Colonic mucosa (tissue), 4 donors: ENCODE measurements around the gene DEFB129. TPM values are rescaled to one million over a fixed set of nuclear protein-coding genes. Genes with fewer than 3 reads are reported as not detected.
"Not testable (repeated sequence)": the region's sequence is repeated elsewhere in the genome, so short reads cannot be mapped to it uniquely, and the experiment has no call there.

Experiments
- DNase-seq: peaks from one replicate; pipeline ENCODE4 v3.0.0-alpha.2; 2020
- H3K27ac ChIP-seq: fragments of 200-600 bp; one replicate; pipeline ENCODE4 v1.8.0; 2021
- H3K27me3 ChIP-seq: fragments of 200-600 bp; one replicate; pipeline ENCODE4 v1.8.0; 2021
- H3K36me3 ChIP-seq: fragments of 200-600 bp; one replicate; pipeline ENCODE4 v1.8.0; 2021
- H3K4me1 ChIP-seq: fragments of 200-600 bp; one replicate; pipeline ENCODE4 v1.8.0; 2021; ENCODE audit warnings: mild to moderate bottlenecking
- H3K4me3 ChIP-seq: fragments of 200-600 bp; one replicate; pipeline ENCODE4 v1.8.0; 2021
- H3K9ac ChIP-seq, 2 donors: one replicate each; pipeline ENCODE4 v1.7.0; 2013; ENCODE audit warnings: control low read depth in 2 of 2, low read depth in 2 of 2, low read length in 2 of 2
- H3K9me3 ChIP-seq: fragments of 200-600 bp; one replicate; pipeline ENCODE4 v1.8.0; 2021
- intact Hi-C: fragments of 100-400 bp; cut with DNase I; formaldehyde crosslinking; loops from one replicate; pipeline ENCODE4 v1.14.1; 2022
- total RNA-seq, 2 donors: library from RNA; stranded (reverse); fragmentation: NEBNext Ultra II Directional in 1 of 2; extraction: Animal tissue kit (Norgen Biotek cat#: 25700) in 1 of 2; gene quantifications; one replicate each; pipeline ENCODE4 v1.2.1, GENCODE V29; 2021
- TF ChIP-seq, protein P1 (sequence below): fragments of 200-600 bp; IDR thresholded peaks from one replicate; pipeline ENCODE4 v1.8.0; 2022; ENCODE audit warnings: antibody characterized with exemption, mild to moderate bottlenecking
- donor health status: healthy.
- donor health status: DM: no; HTN: no; CAD: no.
- donor health status: DM: no; HTN: no; CAD: no.

The DEFB129 gene
- total RNA-seq, 2 donors from 2014 or later = not detected

DNA sequence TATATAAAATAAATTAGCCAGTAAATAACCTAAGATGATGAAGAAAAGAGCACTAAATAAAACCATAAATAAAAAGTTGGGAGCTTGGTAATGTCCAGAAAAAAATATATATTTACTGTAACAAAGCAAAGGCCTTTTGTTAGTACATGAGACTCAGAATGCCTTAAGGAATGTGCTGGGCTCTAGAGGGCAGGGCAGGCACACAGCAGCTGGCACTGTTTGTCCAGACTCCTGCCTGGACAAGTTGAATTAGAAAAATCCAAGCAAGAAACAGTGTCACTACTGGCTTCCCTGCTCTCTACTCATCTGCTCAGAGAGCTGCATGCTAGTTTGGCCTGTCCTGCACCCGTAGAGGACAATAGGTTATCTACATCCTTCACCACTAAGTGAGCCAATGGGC, 8.8 kb downstream of the DEFB129 start:
- Histone ChIP-seq H3K27ac (no peak overlapping the region), H3K4me3 (no peak overlapping the region), H3K27me3 (no peaks in the 10 kb centered on the region), H3K4me1 (no peaks in the 10 kb centered on the region), H3K36me3 (no peaks in the 10 kb centered on the region), H3K9ac (no peak overlapping the region), H3K9me3 (no peaks in the 10 kb centered on the region)
- intact Hi-C loops = no loop called here
- no peak for DNase-seq
- TF ChIP-seq, protein P1, sequence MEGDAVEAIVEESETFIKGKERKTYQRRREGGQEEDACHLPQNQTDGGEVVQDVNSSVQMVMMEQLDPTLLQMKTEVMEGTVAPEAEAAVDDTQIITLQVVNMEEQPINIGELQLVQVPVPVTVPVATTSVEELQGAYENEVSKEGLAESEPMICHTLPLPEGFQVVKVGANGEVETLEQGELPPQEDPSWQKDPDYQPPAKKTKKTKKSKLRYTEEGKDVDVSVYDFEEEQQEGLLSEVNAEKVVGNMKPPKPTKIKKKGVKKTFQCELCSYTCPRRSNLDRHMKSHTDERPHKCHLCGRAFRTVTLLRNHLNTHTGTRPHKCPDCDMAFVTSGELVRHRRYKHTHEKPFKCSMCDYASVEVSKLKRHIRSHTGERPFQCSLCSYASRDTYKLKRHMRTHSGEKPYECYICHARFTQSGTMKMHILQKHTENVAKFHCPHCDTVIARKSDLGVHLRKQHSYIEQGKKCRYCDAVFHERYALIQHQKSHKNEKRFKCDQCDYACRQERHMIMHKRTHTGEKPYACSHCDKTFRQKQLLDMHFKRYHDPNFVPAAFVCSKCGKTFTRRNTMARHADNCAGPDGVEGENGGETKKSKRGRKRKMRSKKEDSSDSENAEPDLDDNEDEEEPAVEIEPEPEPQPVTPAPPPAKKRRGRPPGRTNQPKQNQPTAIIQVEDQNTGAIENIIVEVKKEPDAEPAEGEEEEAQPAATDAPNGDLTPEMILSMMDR = no peak

DNA sequence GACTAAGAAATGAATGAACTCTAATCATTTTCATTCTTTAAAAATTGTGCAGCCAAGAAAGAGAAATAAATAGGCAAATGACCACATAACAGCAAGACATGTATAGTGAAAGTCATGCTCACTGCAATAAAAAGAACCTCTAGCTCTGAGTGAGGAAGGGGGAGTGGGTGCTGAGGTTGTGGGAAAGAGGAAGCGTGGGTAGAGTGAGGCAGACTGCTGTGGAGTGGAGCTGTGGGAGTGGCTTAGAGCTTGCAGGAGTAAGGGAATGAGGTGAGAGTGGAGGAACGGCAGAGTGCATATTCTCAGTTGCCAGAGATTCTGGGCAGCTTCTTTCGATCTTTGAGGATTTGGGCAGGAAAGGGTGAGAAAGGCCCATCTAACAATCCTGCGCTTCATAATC, 10.4 kb downstream of the DEFB129 start:
- intact Hi-C loops = no loop called here

DNA sequence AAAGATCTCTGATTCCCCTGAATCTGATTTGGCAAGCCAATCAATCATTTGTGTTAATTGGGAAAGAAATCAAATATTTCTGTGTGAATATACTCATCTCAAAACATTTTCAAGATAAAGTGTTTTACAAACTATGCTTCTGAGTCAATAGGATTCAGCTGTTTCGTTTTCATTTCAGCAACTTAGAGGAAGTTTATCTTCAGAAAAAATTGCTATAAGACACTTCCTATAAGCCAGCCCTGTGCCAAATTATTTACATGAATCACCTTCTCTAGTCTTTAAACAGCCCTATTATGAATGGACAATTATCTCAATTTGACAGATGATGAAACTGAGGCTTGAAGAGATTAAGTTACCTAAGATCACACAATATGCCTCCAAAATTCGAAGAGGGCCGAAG, 10.9 kb downstream of the DEFB129 start:
- H3K36me3 ChIP-seq = no peaks in the 10 kb centered on the region
- TF ChIP-seq, protein P1 = no peak
- no peaks in the 10 kb centered on the region for H3K27me3 ChIP-seq
- H3K4me3 ChIP-seq = no peak overlapping the region
- H3K9ac ChIP-seq = no peak overlapping the region
- H3K4me1 ChIP-seq = no peaks in the 10 kb centered on the region
- intact Hi-C loops = no loop called here
- DNase-seq = no peak
- no peak overlapping the region for H3K27ac ChIP-seq
- no peaks in the 10 kb centered on the region for H3K9me3 ChIP-seq

More for the DNA sequence above, 10.4 kb downstream of the DEFB129 start:
- H3K4me1 ChIP-seq = no peaks in the 10 kb centered on the region
- no peak overlapping the region for H3K4me3 ChIP-seq
- no peaks in the 10 kb centered on the region for H3K9me3 ChIP-seq
- no peak overlapping the region for H3K9ac ChIP-seq
- H3K27ac ChIP-seq = no peak overlapping the region
- no peaks in the 10 kb centered on the region for H3K36me3 ChIP-seq
- DNase-seq = no peak
- TF ChIP-seq, protein P1 = no peak
- H3K27me3 ChIP-seq = no peaks in the 10 kb centered on the region

DNA sequence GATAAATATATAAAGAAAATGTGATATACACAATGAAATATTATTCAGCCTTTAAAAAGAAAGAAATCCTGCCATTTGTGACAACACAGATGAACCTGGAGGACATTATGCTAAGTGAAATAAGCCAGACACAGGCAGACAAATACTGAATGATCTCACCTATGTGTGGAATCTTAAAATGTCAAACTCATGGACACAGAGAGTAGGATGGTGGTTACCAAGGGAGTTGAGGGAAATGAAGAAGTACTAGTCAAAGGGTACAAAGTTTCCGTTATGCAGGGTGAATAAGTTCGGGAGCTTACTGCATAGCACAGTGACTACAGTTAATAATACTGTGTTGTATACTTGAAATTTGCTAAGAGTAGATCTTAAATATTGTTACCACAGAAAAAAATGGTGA, 15.8 kb downstream of the DEFB129 start:
- H3K9ac ChIP-seq = no peak overlapping the region
- H3K27me3 ChIP-seq = no peaks in the 10 kb centered on the region
- intact Hi-C loops = no loop called here
- H3K4me3 ChIP-seq = no peak overlapping the region
- no peaks in the 10 kb centered on the region for H3K9me3 ChIP-seq
- no peaks in the 10 kb centered on the region for H3K4me1 ChIP-seq
- DNase-seq = no peak
- TF ChIP-seq, protein P1 = no peak
- no peak overlapping the region for H3K27ac ChIP-seq
- H3K36me3 ChIP-seq = no peaks in the 10 kb centered on the region

DNA sequence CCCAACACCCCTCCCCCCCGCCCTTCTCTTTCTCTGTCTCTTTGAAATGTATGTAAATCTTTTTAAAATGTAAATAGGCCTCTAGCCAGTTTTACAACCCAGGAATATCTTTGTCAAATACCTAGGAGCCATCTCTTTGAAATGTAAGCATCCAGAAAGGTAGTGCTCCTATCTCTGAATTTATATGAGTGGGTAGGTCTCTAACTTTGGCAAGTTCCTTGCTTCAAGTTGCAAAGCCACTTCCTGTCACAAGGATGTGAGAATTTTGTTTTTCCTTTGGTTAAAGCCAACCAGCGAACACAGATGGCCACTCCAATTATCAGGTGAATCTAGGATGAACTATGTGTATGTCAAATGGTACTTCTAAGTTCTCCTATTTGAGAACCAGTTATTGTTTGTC, 24.3 kb downstream of the DEFB129 start:
- H3K4me3 ChIP-seq = no peak overlapping the region
- no peak overlapping the region for H3K9ac ChIP-seq
- H3K36me3 ChIP-seq = no peaks in the 10 kb centered on the region
- no peaks in the 10 kb centered on the region for H3K9me3 ChIP-seq
- DNase-seq = no peak
- no peak overlapping the region for H3K27ac ChIP-seq
- no peaks in the 10 kb centered on the region for H3K4me1 ChIP-seq
- TF ChIP-seq, protein P1 = no peak
- H3K27me3 ChIP-seq = no peaks in the 10 kb centered on the region
- intact Hi-C loops = no loop called here

DNA sequence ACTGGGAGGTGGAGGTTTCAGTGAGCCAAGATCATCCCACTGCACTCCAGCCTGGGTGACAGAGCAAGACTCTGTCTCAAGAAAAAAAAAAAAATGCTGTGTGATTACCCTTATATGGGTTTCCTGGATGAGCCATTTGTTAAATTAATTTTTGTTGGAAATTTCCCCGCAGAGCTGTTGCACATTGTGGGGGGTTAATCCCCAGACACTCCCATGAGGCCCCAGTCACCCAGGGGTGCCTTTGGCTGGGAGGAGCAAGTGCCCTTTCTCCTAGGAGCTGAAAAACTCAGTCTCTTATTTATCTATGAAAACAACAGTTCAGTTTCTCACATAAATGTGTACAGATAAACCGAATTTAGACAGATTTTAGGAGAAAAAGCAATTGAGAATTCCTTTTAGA, 25.7 kb downstream of the DEFB129 start:
- intact Hi-C loops = no loop called here
- Histone ChIP-seq H3K4me3 (no peak overlapping the region), H3K9ac (no peak overlapping the region), H3K27ac (no peak overlapping the region), H3K9me3 (no peaks in the 10 kb centered on the region), H3K27me3 (no peaks in the 10 kb centered on the region), H3K4me1 (no peaks in the 10 kb centered on the region), H3K36me3 (no peaks in the 10 kb centered on the region)
- DNase-seq = no peak
- TF ChIP-seq, protein P1 = no peak

DNA sequence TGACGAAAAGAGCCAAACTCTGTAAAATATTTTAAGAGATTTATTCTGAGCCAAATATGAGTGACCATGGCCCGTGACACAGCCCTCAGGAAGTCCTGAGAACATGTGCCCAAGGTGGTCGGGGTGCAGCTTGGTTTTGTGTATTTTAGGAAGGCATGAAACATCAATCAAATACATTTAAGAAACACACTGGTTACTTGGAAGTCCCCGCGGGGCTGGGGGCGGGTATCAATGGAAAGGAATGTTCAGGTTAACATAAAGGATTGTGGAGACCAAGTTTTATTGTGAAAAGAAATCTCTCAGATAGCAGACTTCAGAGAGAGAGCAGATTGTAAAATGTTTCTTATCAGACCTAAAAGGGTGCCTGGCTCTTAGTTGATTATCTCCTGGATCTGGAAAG, 26.4 kb downstream of the DEFB129 start:
- H3K36me3 ChIP-seq, H3K4me1 ChIP-seq, intact Hi-C loops, H3K27me3 ChIP-seq, H3K4me3 ChIP-seq, H3K27ac ChIP-seq, H3K9me3 ChIP-seq, DNase-seq, H3K9ac ChIP-seq: not testable (repeated sequence)
